GM19025 (cell line): ENCODE results near the gene DFFA.
A peak's percentile ranks its signal among the peaks of the same experiment; 100 is the strongest.
"Not testable (repeated sequence)": the region's sequence is repeated elsewhere in the genome, so short reads cannot be mapped to it uniquely, and the experiment has no call there.

ENCODE experiments used
- ATAC-seq: cut with Tn5 transposase; IDR thresholded peaks from one replicate; pipeline ENCODE4 v1.9.1; 2021; ENCODE audit warnings: mild to moderate bottlenecking, low read depth, moderate library complexity; ENCODE audit not compliant: unreplicated experiment

Gene DFFA

GRCh38 chr1:10506677-10507047, 34.3 kb upstream of the DFFA start:
- ATAC-seq: no peak

- not testable (repeated sequence) for ATAC-seq
Observed at GRCh38 chr1:10506046-10506676, 33.8 kb upstream of the DFFA start.

GRCh38 chr1:10504249-10504648, 31.9 kb upstream of the DFFA start:
- ATAC-seq: no peak

GRCh38 chr1:10502206-10502605, 29.9 kb upstream of the DFFA start:
- ATAC-seq: no peak

GRCh38 chr1:10498231-10498630, 25.9 kb upstream of the DFFA start:
- no peak for ATAC-seq

- no peak for ATAC-seq
Observed at GRCh38 chr1:10497109-10497508, 24.8 kb upstream of the DFFA start.

GRCh38 chr1:10495952-10496351, 23.6 kb upstream of the DFFA start:
- ATAC-seq: no peak

- ATAC-seq: no peak
Observed at GRCh38 chr1:10495475-10495817, 23.1 kb upstream of the DFFA start.

- peak; percentile 74 for ATAC-seq
Observed at GRCh38 chr1:10494754-10495474, 22.6 kb upstream of the DFFA start.

- no peak for ATAC-seq
Observed at GRCh38 chr1:10494418-10494753, 22.1 kb upstream of the DFFA start.

- ATAC-seq: no peak
Observed at GRCh38 chr1:10490286-10490970, 18.1 kb upstream of the DFFA start.

GRCh38 chr1:10489291-10490055, 17.1 kb upstream of the DFFA start:
- ATAC-seq: no peak

GRCh38 chr1:10484521-10484920, 12.2 kb upstream of the DFFA start:
- no peak for ATAC-seq

- no peak for ATAC-seq
Observed at GRCh38 chr1:10480614-10481013, 8.3 kb upstream of the DFFA start.

GRCh38 chr1:10479296-10479695, 7.0 kb upstream of the DFFA start:
- ATAC-seq: no peak

GRCh38 chr1:10475510-10475909, 3.2 kb upstream of the DFFA start:
- ATAC-seq: no peak

- ATAC-seq: peak; percentile 65
Observed at GRCh38 chr1:10474613-10475507, 2.5 kb upstream of the DFFA start, which contains the start of gene PEX14. TSS of gene PEX14 (plus strand) at chr1:10474950. CDS start at chr1:10474967, 17 bp downstream.

- ATAC-seq: not testable (repeated sequence)
Observed at GRCh38 chr1:10474309-10474612, 1.9 kb upstream of the DFFA start.

- ATAC-seq: no peak
Observed at GRCh38 chr1:10473145-10473765, 926 bp upstream of the DFFA start.
